H9 (cell line): Measurements from ENCODE around the gene ARFGEF3. TPM values are rescaled to one million over a fixed set of nuclear protein-coding genes. Genes with fewer than 3 reads are reported as not detected.

Source experiments
- DNase-seq: peaks from one replicate; pipeline ENCODE4 v3.0.0-alpha.2; 2017
- H2AFZ ChIP-seq: one replicate; pipeline ENCODE4 v1.6.1; 2013; ENCODE audit warnings: mild to moderate bottlenecking, low read length, control low read depth, moderate library complexity
- H2AK5ac ChIP-seq: 2 replicates; pipeline ENCODE4 v1.6.1; 2013; ENCODE audit warnings: low read length, control low read depth, mixed read lengths; ENCODE audit not compliant: insufficient read length
- H2BK120ac ChIP-seq: one replicate; pipeline ENCODE4 v1.6.1; 2013; ENCODE audit warnings: low read depth, mild to moderate bottlenecking, low read length, control low read depth, inconsistent platforms; ENCODE audit not compliant: poor library complexity, severe bottlenecking
- H2BK12ac ChIP-seq: 2 replicates; pipeline ENCODE4 v1.6.1; 2013; ENCODE audit warnings: low read length, control low read depth, mixed read lengths, low read depth; ENCODE audit not compliant: insufficient read length
- H2BK15ac ChIP-seq: 2 replicates; pipeline ENCODE4 v1.6.1; 2013; ENCODE audit warnings: low read depth, low read length, control low read depth
- H2BK20ac ChIP-seq: one replicate; pipeline ENCODE4 v1.6.1; 2013; ENCODE audit warnings: low read depth, mild to moderate bottlenecking, low read length, control low read depth, inconsistent platforms; ENCODE audit not compliant: poor library complexity, severe bottlenecking
- H2BK5ac ChIP-seq: 2 replicates; pipeline ENCODE4 v1.6.1; 2013; ENCODE audit warnings: low read length, control low read depth, mixed read lengths; ENCODE audit not compliant: insufficient read length
- H3K14ac ChIP-seq: 2 replicates; pipeline ENCODE4 v1.6.1; 2013; ENCODE audit warnings: low read length, control low read depth; ENCODE audit not compliant: insufficient read depth
- H3K18ac ChIP-seq: 2 replicates; pipeline ENCODE4 v1.6.1; 2013; ENCODE audit warnings: low read depth, mild to moderate bottlenecking, mixed read lengths, low read length, control low read depth; ENCODE audit not compliant: insufficient read length
- H3K23ac ChIP-seq: 2 replicates; pipeline ENCODE4 v1.6.1; 2013; ENCODE audit warnings: low read length, control low read depth, mixed read lengths, low read depth; ENCODE audit not compliant: insufficient read length
- H3K23me2 ChIP-seq: 2 replicates; pipeline ENCODE4 v1.6.1; 2013; ENCODE audit warnings: low read depth, mild to moderate bottlenecking, mixed read lengths, low read length, control low read depth; ENCODE audit not compliant: insufficient read length, poor library complexity, severe bottlenecking
- H3K27ac ChIP-seq: 2 replicates; pipeline ENCODE4 v1.5.1; 2013; ENCODE audit warnings: low read length, control low read depth, mixed read lengths, low read depth; ENCODE audit not compliant: insufficient read length
- H3K27me3 ChIP-seq: 2 replicates; pipeline ENCODE4 v1.6.1; 2013; ENCODE audit warnings: low read length, control low read depth, inconsistent platforms; ENCODE audit not compliant: insufficient read depth
- H3K4ac ChIP-seq: 2 replicates; pipeline ENCODE4 v1.6.1; 2013; ENCODE audit warnings: low read depth, mild to moderate bottlenecking, control low read depth, inconsistent platforms, low read length, moderate library complexity
- H3K4me1 ChIP-seq: 2 replicates; pipeline ENCODE4 v1.6.1; 2013; ENCODE audit warnings: low read length, control low read depth, inconsistent platforms; ENCODE audit not compliant: insufficient read depth
- H3K4me2 ChIP-seq: 2 replicates; pipeline ENCODE4 v1.6.1; 2013; ENCODE audit warnings: low read length, control low read depth, mixed read lengths; ENCODE audit not compliant: insufficient read length, insufficient read depth
- H3K56ac ChIP-seq: 2 replicates; pipeline ENCODE4 v1.6.1; 2013; ENCODE audit warnings: low read depth, mild to moderate bottlenecking, mixed read lengths, low read length, control low read depth; ENCODE audit not compliant: insufficient read length
- H3K79me1 ChIP-seq: 2 replicates; pipeline ENCODE4 v1.6.1; 2013; ENCODE audit warnings: low read depth, mild to moderate bottlenecking, moderate library complexity, low read length, control low read depth, inconsistent platforms; ENCODE audit not compliant: insufficient read depth, poor library complexity, severe bottlenecking
- H3K79me2 ChIP-seq: 2 replicates; pipeline ENCODE4 v1.6.1; 2013; ENCODE audit warnings: low read length, control low read depth, inconsistent platforms; ENCODE audit not compliant: insufficient read depth
- H3K9ac ChIP-seq: 2 replicates; pipeline ENCODE4 v1.6.1; 2013; ENCODE audit warnings: low read length, control low read depth, mixed read lengths; ENCODE audit not compliant: insufficient read length; ENCODE audit errors: extremely low read depth
- H3K9me3 ChIP-seq: one replicate; pipeline ENCODE4 v1.6.1; 2013; ENCODE audit warnings: low read depth, low read length, inconsistent platforms; ENCODE audit not compliant: control insufficient read depth
- H3T11ph ChIP-seq: one replicate; pipeline ENCODE4 v1.6.1; 2013; ENCODE audit warnings: mild to moderate bottlenecking, low read length, control low read depth, inconsistent platforms
- H4K20me1 ChIP-seq: one replicate; pipeline ENCODE4 v1.6.1; 2013; ENCODE audit not compliant: control insufficient read depth, insufficient read length, insufficient read depth
- H4K5ac ChIP-seq: 2 replicates; pipeline ENCODE4 v1.6.1; 2013; ENCODE audit warnings: low read depth, mild to moderate bottlenecking, mixed read lengths, low read length, control low read depth; ENCODE audit not compliant: insufficient read length
- H4K8ac ChIP-seq: replicated peaks from 2 replicates; pipeline ENCODE4 v1.6.1; 2013; ENCODE audit warnings: low read length, control low read depth, mixed read lengths, low read depth; ENCODE audit not compliant: insufficient read length
- H4K91ac ChIP-seq: 2 replicates; pipeline ENCODE4 v1.6.1; 2013; ENCODE audit warnings: low read depth, mild to moderate bottlenecking, moderate library complexity, mixed read lengths, low read length, control low read depth; ENCODE audit not compliant: insufficient read length
- H3K27ac Mint-ChIP-seq, 3 experiments: 2 replicates in 2 of 3; 3 replicates in 1 of 3; pipeline ENCODE4 v1.8.0; 2020 to 2021; ENCODE audit warnings: mixed read lengths in 3 of 3, mild to moderate bottlenecking in 1 of 3, moderate library complexity in 1 of 3
- H3K27me3 Mint-ChIP-seq: 2 replicates; pipeline ENCODE4 v1.8.0; 2021; ENCODE audit warnings: low read depth, mild to moderate bottlenecking, moderate library complexity, mixed read lengths
- H3K36me3 Mint-ChIP-seq, 3 experiments: 2 replicates in 2 of 3; 3 replicates in 1 of 3; pipeline ENCODE4 v1.8.0; 2020 to 2021; ENCODE audit warnings: low read depth in 3 of 3, mixed read lengths in 3 of 3; ENCODE audit not compliant: insufficient read depth in 1 of 3
- H3K4me1 Mint-ChIP-seq, 2 experiments: 2 replicates each; pipeline ENCODE4 v1.8.0; 2020; ENCODE audit warnings: mixed read lengths in 2 of 2
- H3K4me3 Mint-ChIP-seq, 2 experiments: 2 replicates in 1 of 2; 3 replicates in 1 of 2; pipeline ENCODE4 v1.8.0; 2020 to 2021; ENCODE audit warnings: mild to moderate bottlenecking in 2 of 2, mixed read lengths in 2 of 2, moderate library complexity in 1 of 2
- H3K9me3 Mint-ChIP-seq, 2 experiments: 2 replicates in 1 of 2; 3 replicates in 1 of 2; pipeline ENCODE4 v1.8.0; 2020; ENCODE audit warnings: mild to moderate bottlenecking in 2 of 2, mixed read lengths in 2 of 2, moderate library complexity in 1 of 2
- CTCF ChIP-seq: fragments of 200-600 bp; sonication (generic); conservative IDR thresholded peaks from 3 replicates; pipeline ENCODE4 v1.8.0; 2021; ENCODE audit warnings: antibody characterized with exemption, mild to moderate bottlenecking
- WGBS: extraction: QIAGEN DNeasy Blood & Tissue Kit; methylation state at CpG from one replicate; pipeline ENCODE4 v1.1.7; 2013; ENCODE audit warnings: missing lambda C conversion rate, low lambda C conversion rate, mixed read lengths; ENCODE audit not compliant: insufficient read length; ENCODE audit errors: extremely low coverage; 5-methylcytosine and 5-hydroxymethylcytosine counted together
- total RNA-seq: library from RNA; stranded (reverse); gene quantifications from 2 replicates; pipeline ENCODE4 v1.2.1, GENCODE V29; 2021

ARFGEF3 gene
- total RNA-seq, 1 experiment from 2014 or later = 13.7 TPM

GRCh38 chr6:138310821-138311220, 149.1 kb downstream of the ARFGEF3 start:
- Histone ChIP-seq H3K23ac (no peak overlapping the region), H3K23me2 (no peaks in the 10 kb centered on the region), H3T11ph (no peak overlapping the region), H3K27ac (no peak overlapping the region), H4K5ac (no peak overlapping the region), H3K79me1 (no peaks in the 10 kb centered on the region), H2BK20ac (no peak overlapping the region), H3K14ac (no peak overlapping the region), H3K79me2 (no peaks in the 10 kb centered on the region), H4K8ac (no peak overlapping the region), H2BK15ac (no peak overlapping the region), H3K18ac (no peak overlapping the region), H3K56ac (no peak overlapping the region), H3K4me2 (no peak overlapping the region), H3K9me3 (no peaks in the 10 kb centered on the region), H3K4me1 (no peaks in the 10 kb centered on the region), H2AK5ac (no peak overlapping the region), H4K20me1 (no peaks in the 10 kb centered on the region), H2BK120ac (no peak overlapping the region), H2BK5ac (no peak overlapping the region), H2BK12ac (no peak overlapping the region), H3K4ac (no peak overlapping the region), H4K91ac (no peak overlapping the region), H3K9ac (no peak overlapping the region), H3K27me3 (no peaks in the 10 kb centered on the region), H2AFZ (no peak overlapping the region)
- peaks cover 0 to 41% (median 18%) of the 10 kb centered on the region in 3 experiments; a peak in 4 of 7 replicates for H3K36me3 Mint-ChIP-seq
- H3K9me3 Mint-ChIP-seq = no peaks in the 10 kb centered on the region
- no CpG with 5 or more reads among the region's 2 CpGs for WGBS
- TF ChIP-seq CTCF = no peak
- H3K27me3 Mint-ChIP-seq = no peaks in the 10 kb centered on the region
- H3K27ac Mint-ChIP-seq = no peak overlapping the region
- H3K4me3 Mint-ChIP-seq = no peak overlapping the region
- H3K4me1 Mint-ChIP-seq = 0 out of 4 replicates have a peak, but pooled peaks cover 0 to 5% of the 10 kb centered on the region in 2 experiments
- DNase-seq = no peak
